ENCODE results near the gene MAP1B. TPM values are rescaled to one million over a fixed set of nuclear protein-coding genes. Genes with fewer than 3 reads are reported as not detected.

Gene MAP1B
- total RNA-seq, 1 donor: 164 TPM

DNA sequence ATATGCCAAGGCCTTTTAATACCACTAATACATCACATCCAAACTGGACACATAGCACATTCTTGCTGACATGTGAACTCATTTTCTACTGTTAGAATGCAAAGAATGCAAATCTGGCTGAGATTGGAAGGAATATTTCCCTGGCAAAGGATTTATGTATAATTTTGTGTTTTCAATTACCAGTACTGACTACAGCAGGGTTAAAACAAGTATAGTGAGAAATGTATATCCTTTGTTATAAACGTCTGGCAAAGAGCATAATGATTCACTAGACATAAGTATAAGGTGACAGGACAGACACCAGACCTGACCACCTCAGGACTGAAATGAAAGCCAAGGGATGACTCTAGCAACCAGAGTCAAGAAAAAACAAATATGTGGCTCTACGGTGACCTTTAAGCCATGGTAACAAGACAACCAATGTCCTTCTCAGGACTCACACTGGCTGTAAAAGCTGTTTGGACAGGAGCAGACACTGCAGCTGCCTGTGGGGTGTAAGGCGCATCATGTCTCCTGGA lies 117.7 kb downstream of the MAP1B start:
- no peak overlapping the region for H3K4me3 ChIP-seq (ENCODE audit: insufficient read depth, low read length)
- peak overlapping the region; percentile 63 for H3K27ac ChIP-seq (ENCODE audit: low read depth, low read length)
- H4K20me1 ChIP-seq (ENCODE audit: insufficient read depth, low read length): no peaks in the 10 kb centered on the region
- H3K27me3 ChIP-seq (ENCODE audit: insufficient read depth, low read length): no peaks in the 10 kb centered on the region
- H3K9me3 ChIP-seq (ENCODE audit: low read depth, low read length): no peaks in the 10 kb centered on the region
- no peak overlapping the region for H2AFZ ChIP-seq (ENCODE audit: low read length)
- TF ChIP-seq CTCF (IDR thresholded peaks at IDR 0.05; ENCODE audit: extremely low read depth, low read depth, low read length): no peak
- DNase-seq (ENCODE audit: insufficient read length, low spot score, missing footprints): peak; percentile 79
- H3K4me1 ChIP-seq (ENCODE audit: insufficient read depth, low read length): peaks cover 13% of the 10 kb centered on the region
- H3K36me3 ChIP-seq (ENCODE audit: insufficient read depth, low read length): peaks cover 47% of the 10 kb centered on the region
- no peaks in the 10 kb centered on the region for H3K79me2 ChIP-seq (ENCODE audit: insufficient read depth, low read length)
- H3K4me2 ChIP-seq (ENCODE audit: insufficient read depth, low read length): no peak overlapping the region

DNA sequence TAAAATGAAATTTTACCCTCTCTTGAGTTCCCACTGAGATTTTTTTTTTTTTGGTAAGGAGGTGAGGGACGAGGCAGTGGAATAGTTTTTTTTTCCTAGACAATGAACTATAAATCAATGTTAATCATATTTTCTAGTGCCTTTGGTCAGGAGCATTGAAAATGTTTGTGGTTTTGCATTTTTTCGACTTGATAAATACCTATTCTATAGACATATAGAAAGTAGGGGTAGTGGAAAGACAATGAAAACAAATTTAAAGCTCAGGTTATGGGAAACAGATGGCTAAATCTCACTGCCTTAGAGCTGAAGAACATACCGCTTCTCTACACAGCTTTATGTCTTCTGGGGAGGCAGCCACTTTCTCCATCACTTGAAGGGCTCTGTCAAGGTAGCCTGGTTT lies 118.5 kb downstream of the MAP1B start:
- Histone ChIP-seq H3K79me2 (ENCODE audit: insufficient read depth, low read length) (no peaks in the 10 kb centered on the region), H3K27me3 (ENCODE audit: insufficient read depth, low read length) (no peaks in the 10 kb centered on the region), H3K36me3 (ENCODE audit: insufficient read depth, low read length) (peaks cover 43% of the 10 kb centered on the region), H3K27ac (ENCODE audit: low read depth, low read length) (peak overlapping the region; percentile 63), H3K4me2 (ENCODE audit: insufficient read depth, low read length) (no peak overlapping the region), H4K20me1 (ENCODE audit: insufficient read depth, low read length) (no peaks in the 10 kb centered on the region), H3K4me1 (ENCODE audit: insufficient read depth, low read length) (peaks cover 13% of the 10 kb centered on the region), H3K9me3 (ENCODE audit: low read depth, low read length) (no peaks in the 10 kb centered on the region), H2AFZ (ENCODE audit: low read length) (no peak overlapping the region), H3K4me3 (ENCODE audit: insufficient read depth, low read length) (no peak overlapping the region)
- no peak for TF ChIP-seq CTCF (IDR thresholded peaks at IDR 0.05; ENCODE audit: extremely low read depth, low read depth, low read length)
- no peak for DNase-seq (ENCODE audit: insufficient read length, low spot score, missing footprints)

DNA sequence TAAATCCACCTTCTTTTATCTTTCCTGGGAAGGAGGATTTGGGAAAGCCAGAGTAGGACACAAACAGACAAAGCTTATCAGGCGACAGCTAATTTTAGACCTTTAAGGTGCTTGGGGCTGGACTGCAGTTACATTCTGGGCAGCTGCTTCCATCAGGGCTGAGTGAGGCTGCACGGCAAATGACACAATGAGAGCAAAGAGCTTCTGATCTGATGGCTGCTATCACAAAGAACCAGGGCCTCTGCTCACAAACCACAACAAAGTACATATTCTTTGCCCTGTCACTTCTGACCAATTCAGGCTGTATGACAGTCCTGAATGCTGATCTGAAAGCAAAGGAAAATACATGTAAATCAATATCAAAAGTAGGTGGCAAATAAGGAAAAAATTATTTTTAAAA lies 119.7 kb downstream of the MAP1B start:
- Histone ChIP-seq H3K4me3 (ENCODE audit: insufficient read depth, low read length) (no peak overlapping the region), H3K27ac (ENCODE audit: low read depth, low read length) (no peak overlapping the region), H2AFZ (ENCODE audit: low read length) (no peak overlapping the region), H3K4me1 (ENCODE audit: insufficient read depth, low read length) (peaks cover 13% of the 10 kb centered on the region), H4K20me1 (ENCODE audit: insufficient read depth, low read length) (no peaks in the 10 kb centered on the region), H3K27me3 (ENCODE audit: insufficient read depth, low read length) (no peaks in the 10 kb centered on the region), H3K4me2 (ENCODE audit: insufficient read depth, low read length) (no peak overlapping the region), H3K36me3 (ENCODE audit: insufficient read depth, low read length) (peaks cover 38% of the 10 kb centered on the region), H3K79me2 (ENCODE audit: insufficient read depth, low read length) (no peaks in the 10 kb centered on the region), H3K9me3 (ENCODE audit: low read depth, low read length) (no peaks in the 10 kb centered on the region)
- TF ChIP-seq CTCF (IDR thresholded peaks at IDR 0.05; ENCODE audit: extremely low read depth, low read depth, low read length): no peak
- DNase-seq (ENCODE audit: insufficient read length, low spot score, missing footprints): no peak

DNA sequence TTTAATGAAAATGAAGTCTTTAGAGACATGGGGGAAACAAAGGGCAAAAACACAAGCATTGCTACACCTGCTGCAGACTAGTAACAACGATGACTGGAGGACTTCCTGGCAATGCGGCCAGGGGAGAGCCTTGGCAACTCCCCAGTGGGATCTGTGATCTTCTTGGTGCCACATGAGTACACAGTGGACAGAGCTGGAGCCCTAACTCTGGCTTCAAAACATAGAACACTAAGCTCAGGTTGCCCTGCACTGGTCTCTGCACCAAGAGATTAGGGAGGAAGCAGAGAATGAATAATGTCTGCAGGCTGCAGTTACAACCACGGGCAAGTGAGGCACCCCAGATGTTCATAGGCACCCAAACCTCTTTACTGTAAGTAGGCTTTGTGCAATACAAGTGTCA lies 121.7 kb downstream of the MAP1B start:
- no peak overlapping the region for H3K27ac ChIP-seq (ENCODE audit: low read depth, low read length)
- H4K20me1 ChIP-seq (ENCODE audit: insufficient read depth, low read length): no peaks in the 10 kb centered on the region
- H3K4me2 ChIP-seq (ENCODE audit: insufficient read depth, low read length): no peak overlapping the region
- peaks cover 26% of the 10 kb centered on the region for H3K36me3 ChIP-seq (ENCODE audit: insufficient read depth, low read length)
- no peak overlapping the region for H3K4me3 ChIP-seq (ENCODE audit: insufficient read depth, low read length)
- TF ChIP-seq CTCF (IDR thresholded peaks at IDR 0.05; ENCODE audit: extremely low read depth, low read depth, low read length): no peak
- no peak for DNase-seq (ENCODE audit: insufficient read length, low spot score, missing footprints)
- H3K9me3 ChIP-seq (ENCODE audit: low read depth, low read length): no peaks in the 10 kb centered on the region
- no peaks in the 10 kb centered on the region for H3K79me2 ChIP-seq (ENCODE audit: insufficient read depth, low read length)
- H3K4me1 ChIP-seq (ENCODE audit: insufficient read depth, low read length): peaks cover 27% of the 10 kb centered on the region
- no peaks in the 10 kb centered on the region for H3K27me3 ChIP-seq (ENCODE audit: insufficient read depth, low read length)
- no peak overlapping the region for H2AFZ ChIP-seq (ENCODE audit: low read length)
